LNCaP clone FGC (cell line): ENCODE measurements around the gene DOLPP1.
A peak's percentile ranks its signal among the peaks of the same experiment; 100 is the strongest.
"Not testable (repeated sequence)": the region's sequence is repeated elsewhere in the genome, so short reads cannot be mapped to it uniquely, and the experiment has no call there.

Experiments used
- DNase-seq: peaks from one replicate; pipeline ENCODE4 v3.0.0-alpha.2; 2011; ENCODE audit warnings: low read depth
- H3K4me3 ChIP-seq: 2 replicates; pipeline ENCODE4 v1.5.1; 2011; ENCODE audit warnings: mild to moderate bottlenecking, low read depth, low read length, control low read depth
- CTCF ChIP-seq: IDR thresholded peaks from 2 replicates; pipeline ENCODE4 v1.5.1; 2012; ENCODE audit warnings: mild to moderate bottlenecking; ENCODE audit not compliant: control insufficient read depth, insufficient read depth; ENCODE audit errors: extremely low read depth

The DOLPP1 gene

GRCh38 chr9:129124506-129125069 lies 43.7 kb downstream of the DOLPP1 start:
- H3K4me3 ChIP-seq, result no peak overlapping the region
- DNase-seq, result no peak
- no peak for TF ChIP-seq CTCF

GRCh38 chr9:129125478-129125877 lies 44.6 kb downstream of the DOLPP1 start:
- no peak for TF ChIP-seq CTCF
- H3K4me3 ChIP-seq, result no peak overlapping the region
- DNase-seq, result no peak

GRCh38 chr9:129126749-129127618 lies 46.1 kb downstream of the DOLPP1 start:
- no peak for DNase-seq

GRCh38 chr9:129128689-129129088 lies 47.8 kb downstream of the DOLPP1 start:
- DNase-seq, result no peak
- no peak overlapping the region for H3K4me3 ChIP-seq
- TF ChIP-seq CTCF, result no peak

More at GRCh38 chr9:129126749-129127618, 46.1 kb downstream of the DOLPP1 start:
- TF ChIP-seq CTCF, result no peak
- H3K4me3 ChIP-seq, result no peak overlapping the region

GRCh38 chr9:129130271-129130670 lies 49.4 kb downstream of the DOLPP1 start:
- not testable (repeated sequence) for H3K4me3 ChIP-seq, DNase-seq

- no peak for DNase-seq
- TF ChIP-seq CTCF, result no peak
- H3K4me3 ChIP-seq, result no peak overlapping the region
Observed at GRCh38 chr9:129130791-129131190, 49.9 kb downstream of the DOLPP1 start.

GRCh38 chr9:129131300-129132145 lies 50.6 kb downstream of the DOLPP1 start:
- peak; percentile 97 for TF ChIP-seq CTCF
- DNase-seq, result no peak
- H3K4me3 ChIP-seq, result no peak overlapping the region
